Uterus (tissue), 2 donors: ENCODE data around the gene CNNM3.

ENCODE experiments used
- CTCF ChIP-seq, 4 experiments: fragments of 200-600 bp in 2 of 4; fragments of 450-650 bp in 2 of 4; sonication (generic) in 2 of 4; IDR thresholded peaks; one replicate each; pipeline ENCODE4 v1.5.1; 2016 to 2019; ENCODE audit warnings: antibody characterized with exemption in 4 of 4, mild to moderate bottlenecking in 2 of 4, moderate library complexity in 1 of 4
- POLR2A ChIP-seq, 2 donors: fragments of 450-650 bp; IDR thresholded peaks; one replicate each; pipeline ENCODE4 v1.6.1; 2016; ENCODE audit warnings: antibody characterized with exemption in 2 of 2, mild to moderate bottlenecking in 1 of 2, moderate library complexity in 1 of 2

DNA sequence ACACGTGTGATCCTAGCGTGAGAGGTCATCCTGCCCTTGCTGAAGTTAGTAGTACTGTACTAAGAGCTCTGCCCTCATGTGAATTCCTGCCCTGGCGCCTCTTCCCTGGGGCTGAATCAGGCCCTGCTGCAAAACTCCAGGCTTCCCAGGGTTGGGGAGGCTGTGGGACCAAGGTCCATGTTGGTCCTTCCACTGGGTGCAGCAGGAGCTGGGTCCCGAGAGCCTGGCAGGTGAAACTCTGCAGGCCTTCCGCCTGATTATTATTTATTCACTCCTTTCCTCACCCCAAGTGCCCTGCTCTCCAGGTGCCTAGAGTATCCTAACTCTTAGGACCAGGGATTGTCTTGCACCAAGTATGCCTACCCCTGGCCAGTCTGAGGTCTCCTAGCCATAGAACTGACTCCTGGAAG is 5.3 kb upstream of the CNNM3 start:
- TF ChIP-seq CTCF (IDR thresholded peaks at IDR 0.05), result no peak
- no peak for TF ChIP-seq POLR2A (IDR thresholded peaks at IDR 0.05)
